ENCODE results near the gene CABYR.

GRCh38 chr18:24204904-24205303, 66.0 kb downstream of the CABYR start:
- TF ChIP-seq CTCF (IDR thresholded peaks at IDR 0.05) (no peak), REST (IDR thresholded peaks at IDR 0.05; ENCODE audit: insufficient read depth in 1 of 2, low read depth in 2 of 2, low read length in 1 of 2) (no peak)

Data from Panc1 (cell line).